ENCODE data around the gene NUDC. TPM values are rescaled to one million over a fixed set of nuclear protein-coding genes. Genes with fewer than 3 reads are reported as not detected.

Gene NUDC
- total and polyA plus RNA-seq, 2 of the 13 experiments (the other 11 are each of a cell fraction or from before 2014, with no cell fraction given), result 34.7 to 104 TPM

DNA sequence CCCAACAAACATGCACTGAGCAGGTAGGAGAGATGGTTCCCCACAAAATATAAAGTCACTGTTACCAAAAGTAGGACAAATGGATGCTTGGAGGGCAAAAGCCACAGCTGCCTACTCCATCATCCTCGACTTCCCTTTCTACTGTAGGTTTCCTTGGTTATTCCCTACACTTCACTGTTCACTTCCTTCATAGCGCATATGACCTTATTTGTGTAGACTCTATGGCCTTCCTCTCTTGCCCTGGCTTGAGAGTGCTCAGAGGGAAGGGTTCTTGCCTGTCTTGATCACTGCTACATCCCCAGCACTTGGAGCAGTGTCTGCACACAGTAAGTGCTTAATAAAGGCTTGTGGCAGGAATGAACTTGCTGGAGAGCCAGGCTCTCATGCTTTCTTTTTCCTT lies 57.4 kb downstream of the NUDC start:
- no peaks in the 10 kb centered on the region for H3K27me3 ChIP-seq (ENCODE audit: control insufficient read depth in 1 of 2, insufficient read depth in 2 of 2, low read length in 2 of 2)
- H3K27ac ChIP-seq (ENCODE audit: extremely low read length, insufficient read depth, low read length), result no peak overlapping the region
- ATAC-seq (no peak), DNase-seq (ENCODE audit: low spot score) (no peak), FAIRE-seq (no peak)
- H3K9ac ChIP-seq (ENCODE audit: insufficient read depth, low read depth, low read length), result no peak overlapping the region
- in situ Hi-C loops (cut with HindIII; ENCODE audit: extremely low pct_ligation_motif_present, low pct_unique_long_range_greater_than_20kb) (no loop called here), intact Hi-C loops (cut with micrococcal nuclease; ENCODE audit: unreplicated experiment) (no loop called here)
- CTCF ChIA-PET (ENCODE audit: low intra/inter-chr PET ratio, low total read pairs), result no interaction called here
- no peak overlapping the region for H2AFZ ChIP-seq (ENCODE audit: low read length)
- no peaks in the 10 kb centered on the region for H3K36me3 ChIP-seq (replicated peaks in 1 of 2; ENCODE audit: control insufficient read depth in 1 of 2, insufficient read depth in 2 of 2, low read length in 2 of 2)
- no peaks in the 10 kb centered on the region for H4K20me1 ChIP-seq (ENCODE audit: insufficient read depth, low read length)
- H3K4me2 ChIP-seq (ENCODE audit: low read depth, low read length), result no peak overlapping the region
- H3K4me1 ChIP-seq (ENCODE audit: insufficient read depth, low read length), result peaks cover 21% of the 10 kb centered on the region
- POLR2A ChIA-PET, result no interaction called here
- BruUV-seq (replicated peaks), result no TSS peak
- WGBS (ENCODE audit: low lambda C conversion rate), result 63% methylated on average over 2 of the region's 2 CpGs
- no peak for TF ChIP-seq SETDB1 (CRISPR knock-in tag; IDR thresholded peaks at IDR 0.05; ENCODE audit: borderline replicate concordance)
- no peak for TF ChIP-seq ZNF234 (CRISPR knock-in tag; conservative IDR thresholded peaks at IDR 0.05)
- no peak for TF ChIP-seq ZNF775 (CRISPR knock-in tag; IDR thresholded peaks at IDR 0.05; ENCODE audit: borderline replicate concordance)
- no peak for TF ChIP-seq ZNF382 (CRISPR knock-in tag; IDR thresholded peaks at IDR 0.05; ENCODE audit: borderline replicate concordance)
- TF ChIP-seq ZNF138 (CRISPR knock-in tag; IDR thresholded peaks at IDR 0.05; ENCODE audit: low read depth), result no peak
- TF ChIP-seq ZNF501 (CRISPR knock-in tag; IDR thresholded peaks at IDR 0.05), result no peak
- TF ChIP-seq ZNF660 (CRISPR knock-in tag; IDR thresholded peaks at IDR 0.05; ENCODE audit: borderline replicate concordance, low read depth), result no peak
- TF ChIP-seq, protein P1, sequence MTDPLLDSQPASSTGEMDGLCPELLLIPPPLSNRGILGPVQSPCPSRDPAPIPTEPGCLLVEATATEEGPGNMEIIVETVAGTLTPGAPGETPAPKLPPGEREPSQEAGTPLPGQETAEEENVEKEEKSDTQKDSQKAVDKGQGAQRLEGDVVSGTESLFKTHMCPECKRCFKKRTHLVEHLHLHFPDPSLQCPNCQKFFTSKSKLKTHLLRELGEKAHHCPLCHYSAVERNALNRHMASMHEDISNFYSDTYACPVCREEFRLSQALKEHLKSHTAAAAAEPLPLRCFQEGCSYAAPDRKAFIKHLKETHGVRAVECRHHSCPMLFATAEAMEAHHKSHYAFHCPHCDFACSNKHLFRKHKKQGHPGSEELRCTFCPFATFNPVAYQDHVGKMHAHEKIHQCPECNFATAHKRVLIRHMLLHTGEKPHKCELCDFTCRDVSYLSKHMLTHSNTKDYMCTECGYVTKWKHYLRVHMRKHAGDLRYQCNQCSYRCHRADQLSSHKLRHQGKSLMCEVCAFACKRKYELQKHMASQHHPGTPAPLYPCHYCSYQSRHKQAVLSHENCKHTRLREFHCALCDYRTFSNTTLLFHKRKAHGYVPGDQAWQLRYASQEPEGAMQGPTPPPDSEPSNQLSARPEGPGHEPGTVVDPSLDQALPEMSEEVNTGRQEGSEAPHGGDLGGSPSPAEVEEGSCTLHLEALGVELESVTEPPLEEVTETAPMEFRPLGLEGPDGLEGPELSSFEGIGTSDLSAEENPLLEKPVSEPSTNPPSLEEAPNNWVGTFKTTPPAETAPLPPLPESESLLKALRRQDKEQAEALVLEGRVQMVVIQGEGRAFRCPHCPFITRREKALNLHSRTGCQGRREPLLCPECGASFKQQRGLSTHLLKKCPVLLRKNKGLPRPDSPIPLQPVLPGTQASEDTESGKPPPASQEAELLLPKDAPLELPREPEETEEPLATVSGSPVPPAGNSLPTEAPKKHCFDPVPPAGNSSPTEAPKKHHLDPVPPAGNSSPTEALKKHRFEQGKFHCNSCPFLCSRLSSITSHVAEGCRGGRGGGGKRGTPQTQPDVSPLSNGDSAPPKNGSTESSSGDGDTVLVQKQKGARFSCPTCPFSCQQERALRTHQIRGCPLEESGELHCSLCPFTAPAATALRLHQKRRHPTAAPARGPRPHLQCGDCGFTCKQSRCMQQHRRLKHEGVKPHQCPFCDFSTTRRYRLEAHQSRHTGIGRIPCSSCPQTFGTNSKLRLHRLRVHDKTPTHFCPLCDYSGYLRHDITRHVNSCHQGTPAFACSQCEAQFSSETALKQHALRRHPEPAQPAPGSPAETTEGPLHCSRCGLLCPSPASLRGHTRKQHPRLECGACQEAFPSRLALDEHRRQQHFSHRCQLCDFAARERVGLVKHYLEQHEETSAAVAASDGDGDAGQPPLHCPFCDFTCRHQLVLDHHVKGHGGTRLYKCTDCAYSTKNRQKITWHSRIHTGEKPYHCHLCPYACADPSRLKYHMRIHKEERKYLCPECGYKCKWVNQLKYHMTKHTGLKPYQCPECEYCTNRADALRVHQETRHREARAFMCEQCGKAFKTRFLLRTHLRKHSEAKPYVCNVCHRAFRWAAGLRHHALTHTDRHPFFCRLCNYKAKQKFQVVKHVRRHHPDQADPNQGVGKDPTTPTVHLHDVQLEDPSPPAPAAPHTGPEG (CRISPR knock-in tag; IDR thresholded peaks at IDR 0.05), result no peak
- TF ChIP-seq, protein P2, sequence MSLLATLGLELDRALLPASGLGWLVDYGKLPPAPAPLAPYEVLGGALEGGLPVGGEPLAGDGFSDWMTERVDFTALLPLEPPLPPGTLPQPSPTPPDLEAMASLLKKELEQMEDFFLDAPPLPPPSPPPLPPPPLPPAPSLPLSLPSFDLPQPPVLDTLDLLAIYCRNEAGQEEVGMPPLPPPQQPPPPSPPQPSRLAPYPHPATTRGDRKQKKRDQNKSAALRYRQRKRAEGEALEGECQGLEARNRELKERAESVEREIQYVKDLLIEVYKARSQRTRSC (CRISPR knock-in tag; IDR thresholded peaks at IDR 0.05; ENCODE audit: low read depth), result no peak
- TF ChIP-seq ZBTB38 (CRISPR knock-in tag; IDR thresholded peaks at IDR 0.05), result no peak
- no peak for TF ChIP-seq NFATC3 (CRISPR knock-in tag; IDR thresholded peaks at IDR 0.05)
- no peak for TF ChIP-seq SP4 (CRISPR knock-in tag; IDR thresholded peaks at IDR 0.05)
- no peak for TF ChIP-seq ZKSCAN5 (CRISPR knock-in tag; IDR thresholded peaks at IDR 0.05)
- H3K79me2 ChIP-seq (ENCODE audit: insufficient read depth, low read length), result no peaks in the 10 kb centered on the region
- no peaks in the 10 kb centered on the region for H3K9me3 ChIP-seq (ENCODE audit: low read length)
- H3K4me3 ChIP-seq (replicated peaks in 1 of 3; ENCODE audit: insufficient read depth in 1 of 3, low read depth in 2 of 3, low read length in 3 of 3), result no peak overlapping the region

Data from HepG2 (cell line).